GM18499 (cell line): ENCODE results near the gene TBC1D2.

Experiments used
- ATAC-seq: cut with Tn5 transposase; IDR thresholded peaks from one replicate; pipeline ENCODE4 v1.9.1; 2021; ENCODE audit warnings: moderate number of reproducible peaks; ENCODE audit not compliant: insufficient read depth, unreplicated experiment

The TBC1D2 gene

GRCh38 chr9:98193336-98193944 is 62.0 kb downstream of the TBC1D2 start:
- no peak for ATAC-seq

DNA sequence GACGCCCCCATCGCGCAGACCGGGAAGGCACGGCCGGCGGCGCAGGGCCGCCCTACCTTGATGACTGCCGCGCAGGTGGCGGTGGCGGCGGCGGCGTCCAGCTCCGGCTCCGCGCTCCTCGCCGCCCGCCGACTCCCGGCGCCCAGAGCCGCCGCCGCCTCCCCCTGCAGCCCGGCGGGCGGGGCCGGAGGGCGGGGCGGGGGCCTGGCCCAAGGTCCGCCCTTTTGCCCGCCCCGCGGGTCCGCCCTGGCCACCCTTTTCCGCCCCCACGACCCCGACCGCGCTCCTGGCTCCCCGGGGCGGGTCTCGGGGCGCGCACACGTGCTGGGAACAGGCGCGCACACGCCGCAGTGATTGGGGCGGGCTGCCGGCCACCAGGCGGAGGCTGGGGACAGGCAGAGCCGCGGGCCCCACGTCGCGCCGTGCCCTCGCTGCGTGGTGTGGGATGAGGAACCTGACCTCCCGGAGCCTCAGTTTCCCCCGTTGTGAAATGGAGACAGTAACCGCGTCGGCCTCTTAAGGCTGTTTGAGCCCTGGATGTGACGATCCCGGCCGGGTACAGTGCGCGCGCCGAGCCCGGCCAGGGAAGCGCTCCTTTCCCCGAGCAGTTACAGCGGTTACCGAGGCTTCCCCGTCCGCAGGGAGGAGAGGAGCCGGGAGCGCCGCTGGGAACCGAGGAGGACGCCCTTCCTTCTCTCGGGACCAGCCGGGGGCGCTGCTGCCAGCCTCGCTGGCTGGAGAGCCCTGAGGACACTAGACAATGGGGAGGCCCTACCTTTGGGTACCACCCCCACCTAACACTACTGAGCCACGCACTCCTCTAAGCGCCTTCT is 62.7 kb downstream of the TBC1D2 start, which contains the start of gene CORO2A:
Gene CORO2A, minus strand, starts transcription at position 135 of the 833 bp plus-strand sequence. CDS start 34,977 bp downstream, outside the sequence.
- no peak for ATAC-seq

GRCh38 chr9:98191671-98192502 is 63.6 kb downstream of the TBC1D2 start:
- no peak for ATAC-seq

DNA sequence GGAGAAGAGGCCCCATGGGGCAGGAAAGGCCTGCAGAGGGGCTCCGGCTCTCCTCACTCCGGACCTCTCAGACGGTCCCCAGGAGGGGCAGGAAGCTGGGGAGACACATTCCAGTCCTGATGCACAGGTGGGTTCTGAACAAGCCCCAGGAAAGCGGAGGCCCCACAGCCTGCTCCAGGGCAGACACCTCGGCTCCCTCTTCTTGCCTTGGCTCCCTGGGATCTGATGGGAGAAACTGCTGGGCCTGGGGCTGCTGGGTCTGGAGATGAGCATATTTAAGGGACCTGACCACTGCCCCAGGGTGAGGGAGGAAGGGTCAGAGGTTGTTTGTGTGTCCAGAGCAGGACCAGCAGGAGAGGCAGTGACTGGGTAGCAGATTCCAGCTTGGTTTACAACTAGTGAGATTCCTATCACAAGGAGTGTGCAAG is 64.3 kb downstream of the TBC1D2 start:
- ATAC-seq = no peak

- ATAC-seq = no peak
These were observed 64.7 kb downstream of the TBC1D2 start for GRCh38 chr9:98190757-98191105.

GRCh38 chr9:98189412-98189811 is 66.0 kb downstream of the TBC1D2 start:
- no peak for ATAC-seq

DNA sequence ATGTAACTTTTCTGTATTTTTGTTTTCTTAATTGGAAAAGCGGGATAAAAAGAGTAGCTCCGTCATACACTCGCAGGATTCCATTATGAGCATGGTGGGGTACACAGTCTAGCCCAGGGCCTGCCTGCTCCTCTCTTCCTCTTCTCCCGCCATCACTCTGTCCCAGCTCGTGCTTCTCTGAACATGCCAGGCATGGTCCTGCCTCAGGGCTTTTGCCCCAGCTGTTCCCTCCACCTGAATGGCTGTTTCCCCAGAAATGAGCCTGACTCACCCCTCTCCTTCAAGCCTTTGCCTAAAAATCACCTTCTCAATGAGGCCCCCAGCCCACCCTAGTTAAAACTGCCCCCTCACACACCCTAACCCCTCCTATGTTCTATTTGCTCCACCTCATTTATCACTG is 67.5 kb downstream of the TBC1D2 start:
- no peak for ATAC-seq

GRCh38 chr9:98186236-98186635 is 69.2 kb downstream of the TBC1D2 start:
- ATAC-seq = no peak

GRCh38 chr9:98185611-98186171 is 69.8 kb downstream of the TBC1D2 start:
- no peak for ATAC-seq

GRCh38 chr9:98185021-98185567 is 70.4 kb downstream of the TBC1D2 start:
- ATAC-seq = no peak

- no peak for ATAC-seq
These were observed 71.1 kb downstream of the TBC1D2 start for GRCh38 chr9:98184326-98184725.

DNA sequence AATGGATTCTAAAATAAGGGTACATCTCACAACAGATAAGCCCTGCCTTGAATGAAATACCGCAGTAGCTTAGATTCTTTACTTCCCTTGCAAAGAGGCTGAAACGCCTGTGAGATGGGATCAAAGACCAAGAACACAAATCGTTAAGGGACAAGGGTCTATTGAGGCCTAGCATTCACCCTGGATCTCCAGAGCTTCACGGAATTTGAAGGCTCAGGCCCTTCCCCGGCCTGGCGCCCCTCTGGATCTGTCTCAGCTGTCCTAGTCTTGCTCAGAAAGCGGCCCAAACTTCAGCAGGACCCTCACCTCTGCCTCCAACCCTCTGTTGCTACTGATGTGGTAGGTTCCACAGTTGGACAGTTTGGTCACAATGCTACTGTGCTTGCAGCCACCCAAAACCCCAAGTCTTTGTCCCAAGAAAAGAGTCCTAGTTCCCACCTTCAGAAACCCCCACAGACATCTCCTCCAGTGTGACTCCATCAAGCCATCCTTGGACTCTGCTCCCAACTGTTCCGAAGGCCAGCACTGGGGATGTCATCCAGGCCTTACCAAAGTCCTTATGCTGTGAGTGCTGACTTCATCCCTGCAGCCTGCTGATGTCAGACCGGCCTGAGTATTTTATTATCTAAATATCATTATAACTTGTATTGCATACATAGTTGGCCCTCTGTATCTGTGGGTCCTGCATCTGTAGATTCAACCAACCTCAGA is 72.4 kb downstream of the TBC1D2 start:
- no peak for ATAC-seq

- no peak for ATAC-seq
These were observed 73.2 kb downstream of the TBC1D2 start for GRCh38 chr9:98182069-98182820.

DNA sequence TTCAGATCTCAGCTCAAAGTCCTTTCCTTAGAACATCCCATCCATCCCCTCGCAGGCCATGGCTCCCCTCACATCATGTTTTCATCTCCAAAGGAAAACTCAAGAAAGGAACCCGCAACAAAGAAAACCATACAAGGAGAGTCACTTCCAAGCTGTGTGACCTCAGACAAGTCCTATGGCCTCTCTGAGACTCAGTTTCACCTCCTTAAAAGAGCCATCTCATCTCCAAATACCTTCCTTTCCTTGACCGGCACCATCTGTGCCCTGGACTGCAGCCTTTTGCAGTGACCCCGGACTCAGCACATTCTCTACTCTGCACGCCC is 73.7 kb downstream of the TBC1D2 start:
- ATAC-seq = no peak

DNA sequence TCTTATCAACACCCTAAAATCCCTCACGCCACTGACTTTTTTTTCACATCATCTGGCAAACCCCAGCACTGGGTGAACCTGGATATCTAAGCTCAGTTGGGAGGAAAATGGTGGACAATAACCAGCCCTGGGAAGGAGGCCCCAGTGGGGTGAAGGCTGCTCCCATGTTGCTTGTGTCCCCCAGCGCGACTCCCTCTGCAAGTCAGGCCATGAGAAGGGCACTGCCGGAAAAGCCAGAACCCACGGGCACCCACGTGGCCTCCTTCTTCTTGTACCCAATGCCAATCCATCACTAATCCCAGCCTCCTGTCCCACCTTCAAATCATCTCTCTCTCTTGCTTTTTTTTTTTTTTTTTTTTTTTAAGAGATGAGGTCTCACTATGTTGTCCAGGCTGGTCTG is 74.5 kb downstream of the TBC1D2 start:
- ATAC-seq = no peak

DNA sequence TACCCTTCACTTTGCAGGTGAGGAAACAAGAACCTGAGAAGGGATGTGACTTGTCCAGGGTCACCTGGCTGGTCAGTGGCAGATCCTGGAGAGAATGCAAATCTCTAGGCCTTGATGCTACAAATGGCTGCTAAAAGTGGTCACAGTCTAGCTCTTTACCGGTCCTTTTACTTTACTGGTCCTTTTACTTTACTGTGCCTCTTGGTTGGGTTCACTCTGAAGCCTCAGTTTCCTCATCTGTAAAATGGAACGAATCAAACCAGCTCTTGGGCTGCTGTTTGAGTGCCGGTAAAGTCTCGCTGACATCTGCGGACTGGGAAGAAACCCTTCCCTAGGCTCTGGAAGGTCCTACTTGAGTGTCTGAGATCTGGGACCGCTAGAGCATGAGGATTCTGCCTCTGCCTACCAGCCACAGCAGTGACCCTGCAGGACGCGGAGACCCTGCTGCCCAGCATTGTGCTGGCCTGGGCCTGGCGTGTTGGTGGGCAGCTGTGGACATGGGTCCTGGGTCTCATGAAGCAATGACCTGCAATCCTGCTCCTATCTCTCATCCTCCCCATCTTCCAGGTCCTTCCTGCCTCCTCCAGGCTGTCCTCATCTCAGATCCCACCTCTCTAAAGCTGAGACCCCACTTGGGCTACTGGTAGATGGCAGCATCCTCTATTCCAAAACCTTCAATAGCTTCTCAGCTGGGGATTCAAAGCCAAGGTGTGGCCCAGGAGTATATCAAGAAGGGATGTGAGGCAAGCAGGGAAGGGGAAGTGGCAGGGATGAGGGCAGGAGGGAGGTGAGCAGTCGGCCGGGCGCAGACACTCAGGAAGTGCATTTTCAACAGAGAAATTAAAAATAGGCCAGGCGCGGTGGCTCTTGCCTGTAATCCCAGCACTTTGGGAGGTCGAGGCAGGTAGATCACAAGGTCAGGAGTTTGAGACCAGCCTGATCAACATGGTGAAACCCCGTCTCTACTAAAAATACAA is 76.3 kb downstream of the TBC1D2 start:
- no peak for ATAC-seq

- no peak for ATAC-seq
These were observed 78.8 kb downstream of the TBC1D2 start for GRCh38 chr9:98176391-98177259.
